ENCODE data around the gene DMXL1.
A peak's percentile ranks its signal among the peaks of the same experiment; 100 is the strongest.
"Not testable (repeated sequence)": the region's sequence is repeated elsewhere in the genome, so short reads cannot be mapped to it uniquely, and the experiment has no call there.

The DMXL1 gene

GRCh38 chr5:119067450-119067849, 3.4 kb upstream of the DMXL1 start:
- Histone ChIP-seq H3K4me1 (ENCODE audit: control insufficient read depth in 5 of 5, insufficient read depth in 5 of 5, low read length in 5 of 5) (peaks cover 0 to 21% (median 15%) of the 10 kb centered on the region in 5 donors), H3K27ac (ENCODE audit: low read depth, low read length) (no peak overlapping the region), H3K9me3 (ENCODE audit: control insufficient read depth in 5 of 5, low read length in 5 of 5) (no peaks in the 10 kb centered on the region), H3K27me3 (ENCODE audit: control insufficient read depth in 5 of 5, insufficient read depth in 4 of 5, low read length in 5 of 5) (no peaks in the 10 kb centered on the region), H3K4me3 (ENCODE audit: low read depth in 1 of 5, low read length in 5 of 5) (no peak overlapping the region), H3K36me3 (ENCODE audit: control insufficient read depth in 5 of 5, insufficient read depth in 5 of 5, low read length in 5 of 5) (no peaks in the 10 kb centered on the region), H3K9ac (ENCODE audit: low read length in 5 of 5) (no peak overlapping the region)

GRCh38 chr5:119070578-119070827, 384 bp upstream of the DMXL1 start:
- Histone ChIP-seq H3K36me3 (ENCODE audit: control insufficient read depth in 5 of 5, insufficient read depth in 5 of 5, low read length in 5 of 5) (no peaks in the 10 kb centered on the region), H3K27ac (ENCODE audit: low read depth, low read length) (peak overlapping the region; percentile 95), H3K4me3 (ENCODE audit: low read depth in 1 of 5, low read length in 5 of 5) (peak overlapping the region; percentile 93 to 99 (median 98)), H3K9me3 (ENCODE audit: control insufficient read depth in 5 of 5, low read length in 5 of 5) (no peaks in the 10 kb centered on the region), H3K4me1 (ENCODE audit: control insufficient read depth in 5 of 5, insufficient read depth in 5 of 5, low read length in 5 of 5) (peaks cover 1 to 37% (median 30%) of the 10 kb centered on the region in 5 donors), H3K9ac (ENCODE audit: low read length in 5 of 5) (peak overlapping the region; percentile 21 to 99 (median 98)), H3K27me3 (ENCODE audit: control insufficient read depth in 5 of 5, insufficient read depth in 4 of 5, low read length in 5 of 5) (no peaks in the 10 kb centered on the region)

- Histone ChIP-seq H3K4me3 (ENCODE audit: low read depth in 1 of 5, low read length in 5 of 5) (peak overlapping the region; percentile 76 to 99 (median 98)), H3K27me3 (ENCODE audit: control insufficient read depth in 5 of 5, insufficient read depth in 4 of 5, low read length in 5 of 5) (no peaks in the 10 kb centered on the region), H3K4me1 (ENCODE audit: control insufficient read depth in 5 of 5, insufficient read depth in 5 of 5, low read length in 5 of 5) (peaks cover 1 to 38% (median 30%) of the 10 kb centered on the region in 5 donors)
Observed at GRCh38 chr5:119071561-119071995, 691 bp downstream of the DMXL1 start.

GRCh38 chr5:119072496-119072895, 1.6 kb downstream of the DMXL1 start:
- H3K4me3 ChIP-seq (ENCODE audit: low read depth in 1 of 5, low read length in 5 of 5): peak overlapping the region in 1 of 5 donors; percentile 28
- H3K27ac ChIP-seq (ENCODE audit: low read depth, low read length): no peak overlapping the region

More at GRCh38 chr5:119071561-119071995, 691 bp downstream of the DMXL1 start:
- Histone ChIP-seq H3K9me3 (ENCODE audit: control insufficient read depth in 5 of 5, low read length in 5 of 5) (no peaks in the 10 kb centered on the region), H3K27ac (ENCODE audit: low read depth, low read length) (peak overlapping the region; percentile 95), H3K36me3 (ENCODE audit: control insufficient read depth in 5 of 5, insufficient read depth in 5 of 5, low read length in 5 of 5) (no peaks in the 10 kb centered on the region), H3K9ac (ENCODE audit: low read length in 5 of 5) (peak overlapping the region; percentile 87 to 99 (median 98))

GRCh38 chr5:119073746-119074337, 3.0 kb downstream of the DMXL1 start:
- not testable (repeated sequence) for H3K27me3 ChIP-seq (ENCODE audit: control insufficient read depth in 5 of 5, insufficient read depth in 4 of 5, low read length in 5 of 5); H3K36me3 ChIP-seq (ENCODE audit: control insufficient read depth in 5 of 5, insufficient read depth in 5 of 5, low read length in 5 of 5); H3K4me3 ChIP-seq (ENCODE audit: low read depth in 1 of 5, low read length in 5 of 5); H3K27ac ChIP-seq (ENCODE audit: low read depth, low read length); H3K9me3 ChIP-seq (ENCODE audit: control insufficient read depth in 5 of 5, low read length in 5 of 5); H3K9ac ChIP-seq (ENCODE audit: low read length in 5 of 5)
- peaks cover 1 to 42% (median 35%) of the 10 kb centered on the region in 5 donors for H3K4me1 ChIP-seq (ENCODE audit: control insufficient read depth in 5 of 5, insufficient read depth in 5 of 5, low read length in 5 of 5)

More at GRCh38 chr5:119072496-119072895, 1.6 kb downstream of the DMXL1 start:
- Histone ChIP-seq H3K9me3 (ENCODE audit: control insufficient read depth in 5 of 5, low read length in 5 of 5) (no peaks in the 10 kb centered on the region), H3K36me3 (ENCODE audit: control insufficient read depth in 5 of 5, insufficient read depth in 5 of 5, low read length in 5 of 5) (no peaks in the 10 kb centered on the region), H3K9ac (ENCODE audit: low read length in 5 of 5) (peak overlapping the region in 3 of 5 donors; percentile 63 to 99 (median 98)), H3K27me3 (ENCODE audit: control insufficient read depth in 5 of 5, insufficient read depth in 4 of 5, low read length in 5 of 5) (no peaks in the 10 kb centered on the region), H3K4me1 (ENCODE audit: control insufficient read depth in 5 of 5, insufficient read depth in 5 of 5, low read length in 5 of 5) (peaks cover 1 to 38% (median 30%) of the 10 kb centered on the region in 5 donors)

- H3K4me3 ChIP-seq (ENCODE audit: low read depth in 1 of 5, low read length in 5 of 5): no peak overlapping the region
- H3K9me3 ChIP-seq (ENCODE audit: control insufficient read depth in 5 of 5, low read length in 5 of 5): no peaks in the 10 kb centered on the region
- no peaks in the 10 kb centered on the region for H3K36me3 ChIP-seq (ENCODE audit: control insufficient read depth in 5 of 5, insufficient read depth in 5 of 5, low read length in 5 of 5)
- no peak overlapping the region for H3K9ac ChIP-seq (ENCODE audit: low read length in 5 of 5)
- H3K27ac ChIP-seq (ENCODE audit: low read depth, low read length): no peak overlapping the region
- H3K4me1 ChIP-seq (ENCODE audit: control insufficient read depth in 5 of 5, insufficient read depth in 5 of 5, low read length in 5 of 5): peaks cover 1 to 45% (median 35%) of the 10 kb centered on the region in 5 donors
- no peaks in the 10 kb centered on the region for H3K27me3 ChIP-seq (ENCODE audit: control insufficient read depth in 5 of 5, insufficient read depth in 4 of 5, low read length in 5 of 5)
Observed at GRCh38 chr5:119074419-119074818, 3.5 kb downstream of the DMXL1 start.

- H3K36me3 ChIP-seq (ENCODE audit: control insufficient read depth in 5 of 5, insufficient read depth in 5 of 5, low read length in 5 of 5); H3K27me3 ChIP-seq (ENCODE audit: control insufficient read depth in 5 of 5, insufficient read depth in 4 of 5, low read length in 5 of 5); H3K9ac ChIP-seq (ENCODE audit: low read length in 5 of 5); H3K4me3 ChIP-seq (ENCODE audit: low read depth in 1 of 5, low read length in 5 of 5); H3K9me3 ChIP-seq (ENCODE audit: control insufficient read depth in 5 of 5, low read length in 5 of 5); H3K27ac ChIP-seq (ENCODE audit: low read depth, low read length): not testable (repeated sequence)
- H3K4me1 ChIP-seq (ENCODE audit: control insufficient read depth in 5 of 5, insufficient read depth in 5 of 5, low read length in 5 of 5): peaks cover 1 to 40% (median 29%) of the 10 kb centered on the region in 5 donors
Observed at GRCh38 chr5:119075269-119075668, 4.4 kb downstream of the DMXL1 start.

GRCh38 chr5:119076080-119076479, 5.2 kb downstream of the DMXL1 start:
- H3K4me3 ChIP-seq (ENCODE audit: low read depth in 1 of 5, low read length in 5 of 5): no peak overlapping the region
- no peaks in the 10 kb centered on the region for H3K9me3 ChIP-seq (ENCODE audit: control insufficient read depth in 5 of 5, low read length in 5 of 5)
- H3K27ac ChIP-seq (ENCODE audit: low read depth, low read length): no peak overlapping the region
- peak overlapping the region in 1 of 5 donors; percentile 16 for H3K9ac ChIP-seq (ENCODE audit: low read length in 5 of 5)
- peaks cover 1 to 47% (median 37%) of the 10 kb centered on the region in 5 donors for H3K4me1 ChIP-seq (ENCODE audit: control insufficient read depth in 5 of 5, insufficient read depth in 5 of 5, low read length in 5 of 5)
- H3K27me3 ChIP-seq (ENCODE audit: control insufficient read depth in 5 of 5, insufficient read depth in 4 of 5, low read length in 5 of 5): no peaks in the 10 kb centered on the region
- H3K36me3 ChIP-seq (ENCODE audit: control insufficient read depth in 5 of 5, insufficient read depth in 5 of 5, low read length in 5 of 5): no peaks in the 10 kb centered on the region

GRCh38 chr5:119077444-119077843, 6.6 kb downstream of the DMXL1 start:
- no peaks in the 10 kb centered on the region for H3K9me3 ChIP-seq (ENCODE audit: control insufficient read depth in 5 of 5, low read length in 5 of 5)
- no peaks in the 10 kb centered on the region for H3K27me3 ChIP-seq (ENCODE audit: control insufficient read depth in 5 of 5, insufficient read depth in 4 of 5, low read length in 5 of 5)
- no peak overlapping the region for H3K27ac ChIP-seq (ENCODE audit: low read depth, low read length)
- no peak overlapping the region for H3K9ac ChIP-seq (ENCODE audit: low read length in 5 of 5)
- no peak overlapping the region for H3K4me3 ChIP-seq (ENCODE audit: low read depth in 1 of 5, low read length in 5 of 5)
- peaks cover 1 to 41% (median 33%) of the 10 kb centered on the region in 5 donors for H3K4me1 ChIP-seq (ENCODE audit: control insufficient read depth in 5 of 5, insufficient read depth in 5 of 5, low read length in 5 of 5)
- H3K36me3 ChIP-seq (ENCODE audit: control insufficient read depth in 5 of 5, insufficient read depth in 5 of 5, low read length in 5 of 5): no peaks in the 10 kb centered on the region

GRCh38 chr5:119078071-119078846, 7.4 kb downstream of the DMXL1 start:
- Histone ChIP-seq H3K36me3 (ENCODE audit: control insufficient read depth in 5 of 5, insufficient read depth in 5 of 5, low read length in 5 of 5) (no peaks in the 10 kb centered on the region), H3K27ac (ENCODE audit: low read depth, low read length) (no peak overlapping the region), H3K4me3 (ENCODE audit: low read depth in 1 of 5, low read length in 5 of 5) (no peak overlapping the region), H3K9me3 (ENCODE audit: control insufficient read depth in 5 of 5, low read length in 5 of 5) (no peaks in the 10 kb centered on the region), H3K9ac (ENCODE audit: low read length in 5 of 5) (no peak overlapping the region), H3K4me1 (ENCODE audit: control insufficient read depth in 5 of 5, insufficient read depth in 5 of 5, low read length in 5 of 5) (peaks cover 0 to 32% (median 25%) of the 10 kb centered on the region in 5 donors), H3K27me3 (ENCODE audit: control insufficient read depth in 5 of 5, insufficient read depth in 4 of 5, low read length in 5 of 5) (no peaks in the 10 kb centered on the region)
